Right lobe of liver (tissue), 4 donors: ENCODE data around the gene A2ML1.

Experiments used
- CTCF ChIP-seq, 4 donors: fragments of 200-600 bp in 3 of 4; fragments of 450-650 bp in 1 of 4; IDR thresholded peaks; one replicate each; pipeline versions ENCODE4 v1.5.1 to v1.8.0; 2016 to 2022; ENCODE audit warnings: antibody characterized with exemption in 4 of 4, mild to moderate bottlenecking in 2 of 4
- POLR2A ChIP-seq: fragments of 450-650 bp; IDR thresholded peaks from one replicate; pipeline ENCODE4 v1.6.1; 2017; ENCODE audit warnings: antibody characterized with exemption, mild to moderate bottlenecking
- donor health status: DM: no; HTN: no; CAD: no.
- donor health status: DM: no; HTN: no; CAD: no.
- donor health status: DM: no; HTN: yes; CAD: no.

DNA sequence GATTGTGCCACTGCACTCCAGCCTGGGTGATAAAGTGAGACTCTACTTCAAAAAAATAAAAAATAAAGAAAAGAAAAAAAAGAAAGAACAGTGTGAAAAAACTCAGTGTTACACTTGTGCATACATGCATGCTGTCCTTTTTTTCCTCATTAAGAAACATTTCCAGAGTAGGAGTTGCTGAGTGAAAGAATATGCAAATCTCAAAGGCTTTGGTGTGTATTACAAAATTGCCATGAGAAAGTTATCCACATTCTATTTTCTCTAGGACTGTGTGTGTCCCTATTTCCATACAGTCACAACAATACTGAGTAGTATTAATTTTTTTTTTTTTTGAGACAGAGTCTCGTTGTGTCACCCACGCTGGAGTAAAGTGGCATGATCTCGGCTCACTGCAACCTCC lies 830 bp upstream of the A2ML1 start:
- TF ChIP-seq CTCF (IDR thresholded peaks at IDR 0.05) (no peak), POLR2A (no peak)
